Measurements from ENCODE around the gene ACOX3. TPM values are rescaled to one million over a fixed set of nuclear protein-coding genes. Genes with fewer than 3 reads are reported as not detected.

The ACOX3 gene
- total and polyA plus RNA-seq, 10 of the 15 experiments (the other 5 are each of a cell fraction or from before 2014, with no cell fraction given), result 2.0 to 24.5 (median 14.0) TPM

GRCh38 chr4:8411351-8412180 is 29.0 kb downstream of the ACOX3 start:
- BruUV-seq (replicated peaks), result no TSS peak
- Histone ChIP-seq H3K9ac (ENCODE audit: control insufficient read depth, insufficient read depth, low read length) (no peak overlapping the region), H3K4me3 (no peak overlapping the region), H3K9me3 (replicated peaks; ENCODE audit: control insufficient read depth, insufficient read depth, low read length) (no peaks in the 10 kb centered on the region), H3K27me3 (replicated peaks in 1 of 2; ENCODE audit: control insufficient read depth in 2 of 2, insufficient read depth in 2 of 2, low read length in 1 of 2) (no peaks in the 10 kb centered on the region), H4K20me1 (ENCODE audit: control insufficient read depth, insufficient read depth) (no peaks in the 10 kb centered on the region), H3K4me2 (ENCODE audit: control insufficient read depth, insufficient read depth) (no peak overlapping the region), H3K79me2 (ENCODE audit: control insufficient read depth, insufficient read depth, low read length) (no peaks in the 10 kb centered on the region), H2AFZ (ENCODE audit: control insufficient read depth, low read depth, low read length) (no peak overlapping the region), H3K4me1 (ENCODE audit: control insufficient read depth, insufficient read depth, low read length) (no peaks in the 10 kb centered on the region), H3K27ac (ENCODE audit: control insufficient read depth, insufficient read depth) (no peak overlapping the region), H3K36me3 (ENCODE audit: control insufficient read depth in 2 of 2, insufficient read depth in 2 of 2, low read length in 1 of 2) (peaks cover 9 to 16% of the 10 kb centered on the region in 2 experiments)
- SMC1A ChIA-PET (ENCODE audit: uncharacterized antibody, unreplicated experiment), result no interaction called here
- no peak for TF ChIP-seq MYB (IDR thresholded peaks at IDR 0.05; ENCODE audit: borderline replicate concordance, low read depth, low read length)
- no peak for TF ChIP-seq HSF1 (IDR thresholded peaks at IDR 0.05; ENCODE audit: low read depth, low read length)
- no peak for TF ChIP-seq KAT2A (conservative IDR thresholded peaks at IDR 0.05; ENCODE audit: control insufficient read depth, low read depth, low read length)
- no peak for TF ChIP-seq KDM1A (IDR thresholded peaks at IDR 0.05; ENCODE audit: borderline replicate concordance)
- TF ChIP-seq ZNF24 (IDR thresholded peaks at IDR 0.05), result no peak
- no peak for TF ChIP-seq ZBED1 (IDR thresholded peaks at IDR 0.05; ENCODE audit: borderline replicate concordance)
- TF ChIP-seq TCF12 (IDR thresholded peaks at IDR 0.05; ENCODE audit: low read depth, low read length), result no peak
- no peak for TF ChIP-seq TCF3 (IDR thresholded peaks at IDR 0.05; ENCODE audit: borderline replicate concordance, insufficient read depth, low read depth, low read length)
- TF ChIP-seq NFYB (IDR thresholded peaks at IDR 0.05; ENCODE audit: insufficient read depth, low read depth, low read length), result no peak
- TF ChIP-seq PAX8 (IDR thresholded peaks at IDR 0.05), result no peak
- TF ChIP-seq RCOR1 (conservative IDR thresholded peaks at IDR 0.05; ENCODE audit: low read depth, low read length), result no peak
- intact Hi-C loops (cut with micrococcal nuclease; ENCODE audit: unreplicated experiment), result no loop called here
- ATAC-seq, result no peak
- POLR2A ChIA-PET, result interaction anchor here (1.0 kb wide), 1 partner anchor 24 kb away, joined by 3 read pairs; no protein-coding TSS in a partner anchor
- CTCF ChIA-PET, result interaction anchor here (0.9 to 1.2 kb wide), 2 partner anchors 57 to 235 kb away, joined by 3 to 4 read pairs; no protein-coding TSS in a partner anchor
- FAIRE-seq, result no peak
- no peak for DNase-seq (ENCODE audit: low read depth, low spot score)
- RAD21 ChIA-PET (ENCODE audit: unreplicated experiment), result no interaction called here
- 88% methylated on average over 13 of the region's 13 CpGs for WGBS (ENCODE audit: insufficient coverage, insufficient replicate concordance, low lambda C conversion rate, missing lambda C conversion rate)
- in situ Hi-C loops (cut with MboI), result no loop called here
